HepG2 (cell line): Measurements from ENCODE around the gene NFATC3. TPM values are rescaled to one million over a fixed set of nuclear protein-coding genes. Genes with fewer than 3 reads are reported as not detected.

ENCODE experiments used
- ATAC-seq: fragments of 200-7000 bp; cut with Tn5 transposase; 3 replicates; pipeline ENCODE4 v1.9.1; 2020; ENCODE audit warnings: mild to moderate bottlenecking, moderate library complexity
- BruUV-seq: library from RNA; stranded (reverse); fragments of 400-500 nt; replicated peaks from 2 replicates; lab custom pipeline; 2021; lab: Mats Ljungman, UMichigan
- CTCF ChIA-PET: fragments of 300-600 bp; formaldehyde crosslinking; extraction: SDS; loops from one replicate; lab custom pipeline; 2021; ENCODE audit warnings: low total read pairs, inconsistent platforms, low intra/inter-chr PET ratio; lab: Yijun Ruan, JAX
- POLR2A ChIA-PET: fragments of 350-600 bp; sonication (Branson Sonifier 250); formaldehyde crosslinking; loops from one replicate; lab custom pipeline; 2020; ENCODE audit warnings: antibody characterized with exemption, inconsistent platforms; lab: Yijun Ruan, JAX
- DNase-seq: peaks from one replicate; pipeline ENCODE4 v3.0.0-alpha.2; 2015; ENCODE audit warnings: low spot score
- FAIRE-seq: peaks from 3 replicates; lab custom pipeline; 2011; peaks lifted over from hg19 to GRCh38; lab: Jason Lieb, UNC
- H2AFZ ChIP-seq: one replicate; pipeline ENCODE4 v1.6.1; 2011; ENCODE audit warnings: low read length, inconsistent platforms
- H3K27ac ChIP-seq: fragments of 300-600 bp; 3 replicates; pipeline ENCODE4 v1.8.0; 2011; ENCODE audit warnings: mixed run types, mild to moderate bottlenecking, mixed read lengths, low read length, inconsistent platforms; ENCODE audit not compliant: insufficient read depth; ENCODE audit errors: extremely low read length
- H3K27me3 ChIP-seq, 2 experiments: fragments of 200-600 bp in 1 of 2; 2 replicates in 1 of 2; 3 replicates in 1 of 2; pipeline versions ENCODE4 v1.6.0 to v1.8.0; 2011; ENCODE audit warnings: low read length in 2 of 2, mild to moderate bottlenecking in 2 of 2, moderate library complexity in 2 of 2, inconsistent platforms in 1 of 2; ENCODE audit not compliant: insufficient read depth in 2 of 2, control insufficient read depth in 1 of 2
- H3K36me3 ChIP-seq, 2 experiments: fragments of 200-600 bp in 1 of 2; replicated peaks in 1 of 2; 2 replicates in 1 of 2; 3 replicates in 1 of 2; pipeline versions ENCODE4 v1.5.1 to v1.8.0; 2011; ENCODE audit warnings: low read length in 2 of 2, inconsistent platforms in 1 of 2; ENCODE audit not compliant: insufficient read depth in 2 of 2, control insufficient read depth in 1 of 2
- H3K4me1 ChIP-seq: 2 replicates; pipeline ENCODE4 v1.5.1; 2012; ENCODE audit warnings: low read length, inconsistent platforms; ENCODE audit not compliant: insufficient read depth
- H3K4me2 ChIP-seq: 2 replicates; pipeline ENCODE4 v1.6.0; 2011; ENCODE audit warnings: low read depth, low read length, inconsistent platforms
- H3K4me3 ChIP-seq, 3 experiments: fragments of 200-600 bp in 1 of 3; sonication (generic), shearing (Covaris generic) in 1 of 3; replicated peaks in 1 of 3; 2 replicates each; pipeline ENCODE4 v1.5.1; 2011 to 2016; ENCODE audit warnings: low read length in 3 of 3, inconsistent platforms in 2 of 3, low read depth in 2 of 3, mild to moderate bottlenecking in 2 of 3, control low read depth in 1 of 3, mixed read lengths in 1 of 3; ENCODE audit not compliant: insufficient read depth in 1 of 3
- H3K79me2 ChIP-seq: one replicate; pipeline ENCODE4 v1.6.1; 2011; ENCODE audit warnings: low read length, inconsistent platforms; ENCODE audit not compliant: insufficient read depth
- H3K9ac ChIP-seq: 2 replicates; pipeline ENCODE4 v1.6.0; 2011; ENCODE audit warnings: mild to moderate bottlenecking, low read depth, low read length, inconsistent platforms; ENCODE audit not compliant: insufficient read depth
- H3K9me3 ChIP-seq: 2 replicates; pipeline ENCODE4 v1.5.1; 2012; ENCODE audit warnings: mild to moderate bottlenecking, low read length
- H4K20me1 ChIP-seq: 2 replicates; pipeline ENCODE4 v1.6.0; 2011; ENCODE audit warnings: inconsistent platforms, mild to moderate bottlenecking, low read length, moderate library complexity; ENCODE audit not compliant: insufficient read depth
- AGO2 ChIP-seq: fragments of 200-400 bp; formaldehyde crosslinking; optimal IDR thresholded peaks from 2 replicates; pipeline ENCODE3; 2017; ENCODE audit warnings: mild to moderate bottlenecking, low read depth, low read length, moderate library complexity
- EP300 ChIP-seq, 3 experiments: sonication (generic) in 1 of 3; formaldehyde crosslinking in 1 of 3; IDR thresholded peaks; 2 replicates each; pipeline versions ENCODE4 v1.5.1 to v1.6.1; 2011 to 2020; ENCODE audit warnings: low read depth in 2 of 3, low read length in 2 of 3, borderline replicate concordance in 1 of 3, improper control_type of control experiment in 1 of 3, mild to moderate bottlenecking in 1 of 3, missing genetic modification reagents in 1 of 3, moderate library complexity in 1 of 3
- JARID2 ChIP-seq: sonication (generic); formaldehyde crosslinking; IDR thresholded peaks from 2 replicates; pipeline ENCODE4 v1.8.1; 2023; ENCODE audit warnings: missing genetic modification reagents, inconsistent platforms; ENCODE audit not compliant: insufficient replicate concordance
- ZNF143 ChIP-seq: sonication (generic); formaldehyde crosslinking; IDR thresholded peaks from 2 replicates; pipeline ENCODE4 v1.4.0; 2020; ENCODE audit warnings: missing genetic modification reagents
- ZNF207 ChIP-seq: fragments of 450-650 bp; IDR thresholded peaks from 2 replicates; pipeline ENCODE4 v1.6.1; 2016; ENCODE audit warnings: antibody characterized with exemption, borderline replicate concordance
- WGBS: methylation state at CpG from one replicate; pipeline ENCODE4 v1.1.6; 2017; ENCODE audit warnings: low lambda C conversion rate; 5-methylcytosine and 5-hydroxymethylcytosine counted together
- in situ Hi-C: cut with HindIII; loops from 2 replicates; pipeline ENCODE4 v1.10.0; 2017; ENCODE audit warnings: low pct_unique_long_range_greater_than_20kb; ENCODE audit not compliant: extremely low pct_ligation_motif_present
- intact Hi-C: fragments of 100-400 bp; cut with micrococcal nuclease; formaldehyde crosslinking; loops from one replicate; pipeline ENCODE4 v1.10.0; 2022; ENCODE audit not compliant: unreplicated experiment
- polyA plus RNA-seq, 8 experiments: library from polyadenylated mRNA; depleted of rRNA in 3 of 8; stranded (reverse) in 7 of 8; unstranded in 1 of 8; fragments of >200 nt; fragmentation: Illumina TruSeq in 4 of 8; extraction: Trizol in 4 of 8; gene quantifications; 2 replicates each; pipeline versions ENCODE4 v1.2.1 to v1.2.3, GENCODE V29; 2011 to 2016; ENCODE audit warnings: low read depth in 4 of 8, missing spikeins in 1 of 8, mixed read lengths in 1 of 8; ENCODE audit not compliant: insufficient read depth in 1 of 8
- total RNA-seq, 5 experiments: library from RNA; depleted of rRNA; stranded (reverse); fragments of >200 nt; fragmentation: Illumina TruSeq; extraction: Trizol; gene quantifications; 2 replicates each; pipeline ENCODE4 v1.2.3, GENCODE V29; 2016; ENCODE audit warnings: low read depth in 1 of 5
- TF ChIP-seq, protein P1 (sequence below): IDR thresholded peaks from 2 replicates; pipeline ENCODE4 v1.6.1; 2016; ENCODE audit warnings: control low read depth
- TF ChIP-seq, protein P2 (sequence below): sonication (generic); formaldehyde crosslinking; IDR thresholded peaks from 2 replicates; pipeline ENCODE4 v1.4.0; 2020; ENCODE audit warnings: mild to moderate bottlenecking, missing genetic modification reagents

NFATC3 gene
- total and polyA plus RNA-seq, 2 of the 13 experiments (the other 11 are each of a cell fraction or from before 2014, with no cell fraction given), result 52.6 to 62.7 TPM

DNA sequence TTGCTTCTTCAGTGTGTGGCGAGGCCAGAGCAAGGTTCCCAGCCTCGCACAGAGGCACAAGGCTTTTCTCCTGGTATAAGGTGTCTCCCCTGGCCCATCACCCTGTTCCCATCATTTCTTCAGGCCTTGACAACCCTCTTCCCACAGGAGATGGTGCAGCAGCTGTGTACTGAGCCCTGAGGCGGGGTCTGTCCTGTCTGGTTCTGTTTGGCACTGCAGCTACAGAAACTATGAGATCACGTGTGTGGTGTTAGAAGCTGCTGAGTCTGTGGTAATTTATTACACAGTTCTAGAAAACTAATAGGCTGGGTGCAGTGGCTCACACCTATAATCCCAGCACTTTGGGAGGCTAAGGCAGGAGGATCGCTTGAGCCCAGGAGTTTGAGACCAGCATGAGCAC, 167.2 kb downstream of the NFATC3 start:
- ChIA-PET POLR2A (interaction anchor here (1.0 to 1.5 kb wide), 4 partner anchors 10 to 59 kb away, joined by 3 to 4 read pairs (median 3); partner anchors contain the start of genes ESRP2, PRMT7 and SLC7A6OS), CTCF (no interaction called here)
- 96% methylated on average over 5 of the region's 5 CpGs for WGBS
- Histone ChIP-seq H3K79me2 (no peaks in the 10 kb centered on the region), H3K9me3 (no peaks in the 10 kb centered on the region), H3K4me2 (no peak overlapping the region), H4K20me1 (no peaks in the 10 kb centered on the region), H3K27me3 (no peaks in the 10 kb centered on the region), H2AFZ (no peak overlapping the region), H3K36me3 (peaks cover 9 to 37% of the 10 kb centered on the region in 2 experiments), H3K9ac (no peak overlapping the region), H3K4me1 (peaks cover 43% of the 10 kb centered on the region), H3K27ac (no peak overlapping the region), H3K4me3 (no peak overlapping the region)
- DNase-seq (no peak), FAIRE-seq (no peak), ATAC-seq (no peak)
- TF ChIP-seq EP300 (IDR thresholded peaks at IDR 0.05; ENCODE audit: low read depth in 2 of 2, low read length in 2 of 2) (no peak), EP300 (CRISPR knock-in tag; IDR thresholded peaks at IDR 0.05; ENCODE audit: borderline replicate concordance) (no peak), JARID2 (CRISPR knock-in tag) (no peak), ZNF143 (CRISPR knock-in tag) (no peak), AGO2 (no peak), ZNF207 (no peak)
- TF ChIP-seq, protein P1, sequence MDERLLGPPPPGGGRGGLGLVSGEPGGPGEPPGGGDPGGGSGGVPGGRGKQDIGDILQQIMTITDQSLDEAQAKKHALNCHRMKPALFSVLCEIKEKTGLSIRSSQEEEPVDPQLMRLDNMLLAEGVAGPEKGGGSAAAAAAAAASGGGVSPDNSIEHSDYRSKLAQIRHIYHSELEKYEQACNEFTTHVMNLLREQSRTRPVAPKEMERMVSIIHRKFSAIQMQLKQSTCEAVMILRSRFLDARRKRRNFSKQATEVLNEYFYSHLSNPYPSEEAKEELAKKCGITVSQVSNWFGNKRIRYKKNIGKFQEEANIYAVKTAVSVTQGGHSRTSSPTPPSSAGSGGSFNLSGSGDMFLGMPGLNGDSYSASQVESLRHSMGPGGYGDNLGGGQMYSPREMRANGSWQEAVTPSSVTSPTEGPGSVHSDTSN (CRISPR knock-in tag), result no peak
- TF ChIP-seq, protein P2, sequence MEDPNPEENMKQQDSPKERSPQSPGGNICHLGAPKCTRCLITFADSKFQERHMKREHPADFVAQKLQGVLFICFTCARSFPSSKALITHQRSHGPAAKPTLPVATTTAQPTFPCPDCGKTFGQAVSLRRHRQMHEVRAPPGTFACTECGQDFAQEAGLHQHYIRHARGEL (CRISPR knock-in tag), result no peak
- intact Hi-C loops (no loop called here), in situ Hi-C loops (no loop called here)
- BruUV-seq, result no TSS peak
